ENCODE measurements around the gene ARMC7.
"Not testable (repeated sequence)": the region's sequence is repeated elsewhere in the genome, so short reads cannot be mapped to it uniquely, and the experiment has no call there.

The ARMC7 gene

GRCh38 chr17:75103601-75104554 lies 5.9 kb upstream of the ARMC7 start:
- DNase-seq, result no peak

DNA sequence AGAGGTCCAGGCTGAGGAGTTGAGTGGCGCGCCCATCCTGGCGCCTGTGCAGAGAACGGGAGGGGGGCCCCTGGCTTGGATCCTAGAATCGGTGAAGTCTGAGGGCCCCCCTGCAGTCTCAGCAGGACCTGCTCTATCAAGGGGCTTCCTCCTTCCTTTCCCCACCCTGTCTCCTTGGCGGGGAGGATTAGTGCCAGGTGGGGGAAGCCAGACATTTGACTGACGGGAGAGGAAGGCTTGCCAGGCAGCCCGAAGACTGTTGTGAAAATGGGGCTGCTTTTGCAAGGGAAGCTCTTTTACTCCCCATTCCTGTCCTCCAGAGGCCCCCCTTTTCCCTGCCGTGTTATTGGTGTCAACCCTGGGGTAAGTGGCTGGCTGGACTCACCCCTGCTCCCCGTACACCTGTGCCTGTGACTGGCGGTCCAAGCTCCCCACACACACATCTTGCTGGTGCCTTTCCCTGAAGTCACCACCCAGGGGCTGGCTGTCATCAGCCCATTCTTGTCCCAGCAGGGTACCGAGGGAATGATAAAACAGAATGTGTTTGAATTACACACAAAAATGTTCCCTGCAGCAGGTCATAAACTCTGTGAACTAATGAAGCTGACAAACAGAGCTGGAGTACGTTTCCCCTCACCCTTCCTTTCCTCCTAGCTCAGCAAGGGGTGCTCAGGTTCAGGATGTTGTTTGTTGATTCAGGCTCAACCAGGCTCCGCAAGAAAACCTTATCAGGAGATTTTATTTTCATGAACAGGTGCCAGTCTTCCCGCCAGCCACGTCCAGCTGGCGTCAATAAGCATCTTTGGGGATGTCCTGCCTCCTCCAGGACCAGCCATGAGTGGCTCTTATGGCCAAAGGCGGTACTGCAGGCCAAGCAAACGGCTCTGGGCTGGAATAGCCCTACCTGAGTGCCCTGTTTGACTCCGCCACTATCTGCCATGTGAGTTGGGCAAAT lies 4.4 kb upstream of the ARMC7 start:
- DNase-seq, result no peak

DNA sequence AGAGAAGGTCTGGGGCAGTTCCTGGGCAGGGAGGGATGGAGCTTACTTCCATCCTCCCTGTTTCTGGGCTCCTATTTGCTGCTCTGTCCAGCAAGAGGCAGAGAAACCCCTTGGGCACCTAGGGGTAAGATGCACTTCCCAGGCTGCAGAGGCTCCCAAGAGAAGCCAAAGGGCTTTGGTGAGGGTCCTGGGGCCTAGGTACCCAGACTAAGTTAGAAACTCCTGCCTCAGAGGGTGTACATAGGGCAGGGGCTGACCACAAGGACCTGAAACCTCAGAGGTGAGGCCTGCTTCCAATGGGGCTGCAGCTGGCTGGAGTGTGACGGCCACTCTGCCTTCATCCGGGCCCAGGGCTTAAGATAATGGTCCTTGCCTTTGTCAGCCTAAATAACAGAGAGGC lies 1.6 kb upstream of the ARMC7 start:
- DNase-seq, result no peak

- DNase-seq, result no peak
Observed at GRCh38 chr17:75109046-75109406, 743 bp upstream of the ARMC7 start.

GRCh38 chr17:75110234-75110937 lies 617 bp downstream of the ARMC7 start:
- no peak for DNase-seq

DNA sequence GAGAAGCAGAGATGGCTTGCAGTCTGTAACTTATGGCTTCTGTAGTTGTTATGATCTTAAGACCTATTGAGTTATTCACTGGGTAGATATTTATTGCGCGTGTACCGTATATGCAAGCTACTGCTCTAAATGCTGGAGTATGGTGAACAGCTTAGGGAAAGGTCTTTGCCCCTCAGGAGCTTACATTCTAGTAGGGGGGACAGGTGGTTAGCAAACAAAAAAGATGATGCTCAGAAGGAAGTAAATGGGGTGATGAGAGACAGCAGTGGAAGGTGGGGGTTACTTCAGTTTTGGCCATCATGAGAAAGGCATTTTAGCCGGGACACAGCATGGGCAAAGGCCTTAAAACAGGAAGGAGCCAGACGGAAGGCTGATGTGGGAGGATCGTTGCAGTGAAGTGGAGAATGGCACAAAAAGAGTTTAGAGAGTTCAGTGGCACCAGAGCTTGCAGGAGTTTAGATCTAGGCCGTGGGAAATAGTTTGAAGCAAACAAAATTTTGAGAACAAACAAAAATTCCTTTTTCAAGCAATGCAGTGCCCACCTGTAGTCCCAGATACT lies 2.1 kb downstream of the ARMC7 start:
- DNase-seq, result no peak

GRCh38 chr17:75113798-75114551 lies 4.2 kb downstream of the ARMC7 start:
- peak; percentile 94 for DNase-seq

GRCh38 chr17:75114552-75115314 lies 5.0 kb downstream of the ARMC7 start:
- no peak for DNase-seq

GRCh38 chr17:75115555-75115954 lies 5.8 kb downstream of the ARMC7 start:
- DNase-seq, result no peak

DNA sequence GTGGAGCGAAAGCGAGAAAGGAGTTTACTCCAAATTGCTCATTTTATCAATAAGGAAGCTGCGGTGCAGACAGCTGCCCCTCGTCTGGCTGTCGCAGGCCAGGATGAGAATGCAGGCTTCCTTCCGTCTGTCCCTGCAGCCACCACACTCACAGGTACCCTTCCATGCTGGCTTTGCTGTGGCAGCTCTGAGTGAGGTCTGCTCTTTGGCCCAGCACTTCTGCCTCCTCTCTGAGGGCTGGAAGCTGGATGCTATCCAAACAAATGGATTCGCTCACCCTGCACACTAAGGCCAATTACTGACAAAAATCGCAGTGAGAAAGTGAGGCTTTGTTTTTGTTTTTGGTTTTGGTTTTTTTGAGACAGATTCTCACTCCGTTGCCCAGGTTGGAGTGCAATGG lies 7.0 kb downstream of the ARMC7 start:
- no peak for DNase-seq

DNA sequence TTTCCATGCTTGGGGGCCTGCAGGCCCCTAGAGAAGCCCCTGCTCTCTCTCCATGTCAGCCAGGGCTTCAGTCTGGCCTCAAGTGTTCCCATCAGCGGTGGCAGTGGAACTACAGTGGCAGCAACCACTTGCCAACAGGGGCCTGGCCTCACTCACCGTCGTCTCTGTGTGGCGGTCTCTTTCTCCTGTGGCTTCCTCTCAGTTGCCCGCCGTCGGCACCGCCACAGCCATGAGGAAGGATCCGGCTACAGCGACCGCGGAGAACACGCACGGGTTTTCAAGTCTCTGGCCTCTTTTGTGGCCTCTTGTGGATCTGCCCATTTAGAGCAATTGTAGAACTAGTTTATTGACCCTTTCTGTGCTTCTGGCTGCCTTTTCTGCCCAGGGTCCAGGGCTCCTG lies 8.5 kb downstream of the ARMC7 start:
- DNase-seq, result no peak

DNA sequence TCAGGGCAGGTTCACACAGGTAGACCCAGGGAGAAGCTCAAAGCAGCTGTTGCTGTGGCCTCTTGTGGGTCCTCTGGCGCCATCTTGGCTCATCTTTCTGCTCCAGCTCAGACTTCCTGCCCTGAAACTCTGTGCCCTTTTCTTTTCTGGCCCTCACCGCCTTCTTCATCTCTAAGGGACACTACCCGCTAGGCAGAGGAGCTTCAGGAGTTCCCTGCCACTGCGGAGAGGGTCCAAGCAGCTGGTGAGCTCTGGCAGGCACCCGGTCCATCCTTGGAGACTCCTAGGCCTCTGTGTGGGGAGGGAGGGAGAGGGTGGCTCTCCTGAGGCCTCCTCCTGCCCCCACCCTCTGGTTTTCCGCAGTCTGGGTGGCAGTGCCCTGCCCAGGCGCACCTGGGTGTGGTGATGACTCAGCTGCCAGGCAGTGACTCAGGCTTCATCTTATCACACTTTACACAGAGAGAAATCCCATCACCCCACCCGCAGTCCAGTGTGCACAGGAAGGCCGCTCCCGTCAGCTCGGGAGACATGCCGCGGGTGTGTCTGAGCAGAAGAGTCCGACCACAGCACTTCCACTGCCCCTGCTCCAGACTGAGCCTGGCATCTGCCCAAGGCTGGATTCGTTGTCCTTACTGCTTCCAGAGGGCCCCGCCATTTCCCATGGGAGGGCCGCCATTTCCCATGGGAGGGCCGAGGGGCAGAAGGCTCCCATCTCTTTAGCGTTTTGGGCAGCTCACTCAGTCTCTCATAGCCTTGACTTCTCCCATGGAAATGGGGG lies 14.5 kb downstream of the ARMC7 start:
- peak; percentile 90 for DNase-seq

DNA sequence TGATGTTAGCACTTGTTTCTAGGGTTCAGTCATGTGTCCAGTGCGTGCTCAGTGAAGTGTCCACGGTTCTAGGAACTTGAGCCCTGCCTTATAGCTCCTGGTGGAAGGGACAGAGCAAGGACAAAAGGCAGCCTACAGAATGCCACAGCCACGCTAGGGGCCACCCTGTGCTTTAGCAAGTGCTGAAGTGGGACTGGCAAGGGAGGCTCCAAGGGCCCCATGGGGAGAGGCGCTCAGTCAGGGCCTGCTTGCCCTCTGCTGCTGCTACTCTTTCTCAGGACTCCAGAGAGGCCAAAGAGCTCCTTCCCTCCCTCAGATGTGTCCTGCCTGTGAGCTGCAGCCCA lies 15.0 kb downstream of the ARMC7 start:
- DNase-seq, result no peak

GRCh38 chr17:75125984-75126383 lies 16.2 kb downstream of the ARMC7 start:
- no peak for DNase-seq

- no peak for DNase-seq
Observed at GRCh38 chr17:75126954-75127353, 17.2 kb downstream of the ARMC7 start.

- DNase-seq, result not testable (repeated sequence)
Observed at GRCh38 chr17:75127936-75128335, 18.2 kb downstream of the ARMC7 start.

- no peak for DNase-seq
Observed at GRCh38 chr17:75128694-75129505, 19.1 kb downstream of the ARMC7 start.

- DNase-seq, result no peak
Observed at GRCh38 chr17:75129576-75129975, 19.8 kb downstream of the ARMC7 start.

DNA sequence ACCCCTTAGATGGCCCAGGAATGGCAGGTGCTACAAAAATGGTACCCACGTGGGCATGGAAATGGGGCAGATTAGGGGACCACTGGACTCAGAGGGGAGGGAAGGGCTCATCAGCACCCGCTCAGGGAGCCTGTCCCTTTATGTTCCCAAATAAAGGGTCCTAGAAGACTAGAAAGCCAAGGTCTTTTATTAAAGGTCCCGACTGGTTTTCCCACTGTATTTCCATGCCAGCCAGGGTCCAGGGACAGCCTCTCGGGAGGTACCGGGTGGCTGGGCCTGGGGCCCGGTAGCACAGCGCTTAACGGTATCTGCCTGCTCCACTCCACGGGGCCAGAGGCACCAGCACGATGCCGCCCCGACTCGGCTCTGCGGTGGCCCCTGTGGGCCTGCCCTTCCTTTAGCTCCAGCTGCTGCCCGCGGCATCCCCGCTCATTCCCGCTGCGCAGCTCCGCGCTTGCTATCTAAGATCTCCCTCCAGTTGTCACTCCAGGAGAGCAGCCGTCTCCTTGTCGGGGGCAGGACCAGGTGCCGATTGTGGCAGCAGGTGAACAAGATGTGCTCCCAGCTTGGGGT lies 20.4 kb downstream of the ARMC7 start:
- DNase-seq, result no peak
